GM23248 (cell line): ENCODE measurements around the gene COL16A1.

Experiments
- EZH2 ChIP-seq: fragments of 200-600 bp; sonication (generic); IDR thresholded peaks from 2 replicates; pipeline ENCODE4 v1.6.1; 2018; ENCODE audit warnings: antibody characterized with exemption, mild to moderate bottlenecking; ENCODE audit not compliant: insufficient read depth, poor library complexity, severe bottlenecking
- EZH2phosphoT487 ChIP-seq: fragments of 200-600 bp; sonication (generic); IDR thresholded peaks from 2 replicates; pipeline ENCODE4 v1.6.1; 2018; ENCODE audit warnings: antibody characterized with exemption, moderate library complexity, mild to moderate bottlenecking, low read depth; ENCODE audit not compliant: insufficient read depth

GRCh38 chr1:31615414-31615813, 88.4 kb downstream of the COL16A1 start:
- TF ChIP-seq EZH2 (no peak), EZH2phosphoT487 (no peak)
